ENCODE results near the gene U2AF1L4.

- TF ChIP-seq, protein P1, sequence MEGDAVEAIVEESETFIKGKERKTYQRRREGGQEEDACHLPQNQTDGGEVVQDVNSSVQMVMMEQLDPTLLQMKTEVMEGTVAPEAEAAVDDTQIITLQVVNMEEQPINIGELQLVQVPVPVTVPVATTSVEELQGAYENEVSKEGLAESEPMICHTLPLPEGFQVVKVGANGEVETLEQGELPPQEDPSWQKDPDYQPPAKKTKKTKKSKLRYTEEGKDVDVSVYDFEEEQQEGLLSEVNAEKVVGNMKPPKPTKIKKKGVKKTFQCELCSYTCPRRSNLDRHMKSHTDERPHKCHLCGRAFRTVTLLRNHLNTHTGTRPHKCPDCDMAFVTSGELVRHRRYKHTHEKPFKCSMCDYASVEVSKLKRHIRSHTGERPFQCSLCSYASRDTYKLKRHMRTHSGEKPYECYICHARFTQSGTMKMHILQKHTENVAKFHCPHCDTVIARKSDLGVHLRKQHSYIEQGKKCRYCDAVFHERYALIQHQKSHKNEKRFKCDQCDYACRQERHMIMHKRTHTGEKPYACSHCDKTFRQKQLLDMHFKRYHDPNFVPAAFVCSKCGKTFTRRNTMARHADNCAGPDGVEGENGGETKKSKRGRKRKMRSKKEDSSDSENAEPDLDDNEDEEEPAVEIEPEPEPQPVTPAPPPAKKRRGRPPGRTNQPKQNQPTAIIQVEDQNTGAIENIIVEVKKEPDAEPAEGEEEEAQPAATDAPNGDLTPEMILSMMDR (IDR thresholded peaks at IDR 0.05 in 4 of 5, conservative IDR thresholded peaks at IDR 0.05 in 1 of 5) = no peak
- TF ChIP-seq POLR2A (IDR thresholded peaks at IDR 0.05) = no peak
These were observed 4.9 kb upstream of the U2AF1L4 start for GRCh38 chr19:35750167-35750566.
